Measurements from ENCODE around the gene TYMP. TPM values are rescaled to one million over a fixed set of nuclear protein-coding genes. Genes with fewer than 3 reads are reported as not detected.

The TYMP gene
- polyA plus RNA-seq, 1 of the 3 experiments (the other 2 are of a cell fraction): 1.7 TPM

DNA sequence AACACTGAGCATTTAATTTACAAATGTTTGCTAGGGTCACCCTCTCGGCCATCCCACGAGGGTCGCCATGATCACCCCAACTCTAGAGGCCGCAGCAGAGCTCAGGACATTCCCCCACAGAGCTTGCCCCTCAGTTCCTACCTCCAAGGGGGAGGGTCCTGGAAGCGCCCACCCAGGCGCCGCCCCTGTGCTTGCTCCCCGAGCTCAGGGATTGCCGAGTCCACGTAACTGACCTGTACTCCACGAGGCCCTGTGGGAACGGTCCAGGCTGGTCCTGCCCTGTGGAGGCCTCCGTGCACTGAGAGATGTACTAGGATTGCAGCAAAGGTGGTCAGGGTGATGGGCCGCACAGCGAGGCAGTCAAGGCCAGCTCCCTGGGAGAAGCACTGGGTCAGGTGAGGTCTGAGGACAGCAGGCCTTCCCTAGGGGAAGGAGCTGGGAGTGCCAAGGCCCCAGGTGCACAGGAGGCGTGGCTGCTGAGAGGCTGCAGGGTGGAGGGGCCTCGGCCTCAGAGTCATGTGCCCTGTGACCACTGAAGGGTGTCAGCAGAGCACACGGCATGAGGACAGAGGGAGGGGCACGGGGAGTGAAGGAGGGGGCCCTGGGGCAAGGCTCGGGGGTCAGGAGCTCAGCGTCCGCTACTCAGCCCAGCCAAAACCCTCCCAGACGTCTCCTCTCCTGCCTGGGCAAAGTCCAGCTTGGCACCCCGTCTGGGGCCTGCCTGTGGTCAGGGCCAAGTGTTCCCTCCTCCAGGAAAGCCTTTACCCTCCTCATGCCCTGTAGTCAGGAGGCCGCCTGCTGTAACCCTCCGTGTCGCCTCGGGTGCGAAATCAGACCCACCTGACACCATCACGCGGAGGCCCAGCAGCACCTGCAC, 45.6 kb downstream of the TYMP start:
- CTCF ChIA-PET: interaction anchor here (3.2 kb wide), 1 partner anchor 14 kb away, joined by 12 read pairs; no protein-coding TSS in a partner anchor
- POLR2A ChIA-PET: no interaction called here
- H2AFZ ChIP-seq (ENCODE audit: low read depth): no peak overlapping the region

DNA sequence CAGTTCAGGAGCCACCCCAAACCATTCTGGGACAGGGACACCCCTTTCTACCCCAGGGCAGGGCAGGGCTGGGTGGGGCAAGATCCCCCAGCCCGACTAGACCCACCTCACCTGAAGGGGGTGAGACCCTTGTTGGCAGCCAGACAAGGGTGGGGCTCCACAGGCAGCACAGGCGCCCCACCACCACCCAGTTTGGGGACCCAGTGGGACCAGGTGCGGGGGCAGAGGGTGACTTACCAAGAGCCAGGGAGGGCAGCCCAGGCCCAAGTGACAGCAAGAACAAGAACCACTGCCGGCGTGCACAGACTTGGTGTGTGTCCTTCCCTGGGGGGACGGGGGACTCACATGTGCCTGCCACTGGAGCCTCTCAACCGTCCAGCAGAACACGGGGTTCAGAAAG, 46.3 kb downstream of the TYMP start:
- Histone ChIP-seq H3K36me3 (replicated peaks in 1 of 2; ENCODE audit: control insufficient read depth in 1 of 2, insufficient read depth in 2 of 2, low read length in 1 of 2) (no peaks in the 10 kb centered on the region), H2AFZ (ENCODE audit: low read depth) (no peak overlapping the region), H3F3A (replicated peaks; ENCODE audit: insufficient read depth) (no peaks in the 10 kb centered on the region), H3K9me3 (no peaks in the 10 kb centered on the region), H3K27ac (ENCODE audit: low read depth in 2 of 2, low read length in 1 of 2) (no peak overlapping the region), H3K4me1 (ENCODE audit: control insufficient read depth in 1 of 2, insufficient read depth in 2 of 2, low read depth in 1 of 2, low read length in 1 of 2) (peaks cover 0 to 2% of the 10 kb centered on the region in 2 experiments; a peak in 1 of 4 replicates), H3K27me3 (ENCODE audit: insufficient read depth) (peaks cover 10% of the 10 kb centered on the region; the same call in 1 of the 2 replicates), H3K9ac (no peak overlapping the region), H3K79me2 (ENCODE audit: insufficient read depth) (no peaks in the 10 kb centered on the region), H3K4me2 (no peak overlapping the region), H3K9me2 (no peaks in the 10 kb centered on the region), H4K20me1 (ENCODE audit: insufficient read depth) (no peaks in the 10 kb centered on the region), H3K4me3 (ENCODE audit: low read depth in 2 of 2, low read length in 1 of 2) (no peak overlapping the region)
- 100% methylated on average over 4 of the region's 8 CpGs for WGBS (ENCODE audit: low lambda C conversion rate)
- ChIA-PET CTCF (interaction anchor here (3.2 kb wide), 1 partner anchor 14 kb away, joined by 12 read pairs; no protein-coding TSS in a partner anchor), POLR2A (no interaction called here)
- no peak for DNase-seq
- TF ChIP-seq, protein P1, sequence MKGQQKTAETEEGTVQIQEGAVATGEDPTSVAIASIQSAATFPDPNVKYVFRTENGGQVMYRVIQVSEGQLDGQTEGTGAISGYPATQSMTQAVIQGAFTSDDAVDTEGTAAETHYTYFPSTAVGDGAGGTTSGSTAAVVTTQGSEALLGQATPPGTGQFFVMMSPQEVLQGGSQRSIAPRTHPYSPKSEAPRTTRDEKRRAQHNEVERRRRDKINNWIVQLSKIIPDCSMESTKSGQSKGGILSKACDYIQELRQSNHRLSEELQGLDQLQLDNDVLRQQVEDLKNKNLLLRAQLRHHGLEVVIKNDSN (IDR thresholded peaks at IDR 0.05; ENCODE audit: borderline replicate concordance, low read depth): no peak
- TF ChIP-seq TCF12 (IDR thresholded peaks at IDR 0.05): no peak
- no peak for TF ChIP-seq JUND (IDR thresholded peaks at IDR 0.05)
- TF ChIP-seq EP300 (IDR thresholded peaks at IDR 0.05; ENCODE audit: borderline replicate concordance in 1 of 2, low read depth in 1 of 2, low read length in 1 of 2): no peak
- TF ChIP-seq NRF1 (IDR thresholded peaks at IDR 0.05; ENCODE audit: low read depth, low read length): no peak
- TF ChIP-seq TAF1 (IDR thresholded peaks at IDR 0.05; ENCODE audit: borderline replicate concordance, low read depth, low read length): no peak
- TF ChIP-seq, protein P2, sequence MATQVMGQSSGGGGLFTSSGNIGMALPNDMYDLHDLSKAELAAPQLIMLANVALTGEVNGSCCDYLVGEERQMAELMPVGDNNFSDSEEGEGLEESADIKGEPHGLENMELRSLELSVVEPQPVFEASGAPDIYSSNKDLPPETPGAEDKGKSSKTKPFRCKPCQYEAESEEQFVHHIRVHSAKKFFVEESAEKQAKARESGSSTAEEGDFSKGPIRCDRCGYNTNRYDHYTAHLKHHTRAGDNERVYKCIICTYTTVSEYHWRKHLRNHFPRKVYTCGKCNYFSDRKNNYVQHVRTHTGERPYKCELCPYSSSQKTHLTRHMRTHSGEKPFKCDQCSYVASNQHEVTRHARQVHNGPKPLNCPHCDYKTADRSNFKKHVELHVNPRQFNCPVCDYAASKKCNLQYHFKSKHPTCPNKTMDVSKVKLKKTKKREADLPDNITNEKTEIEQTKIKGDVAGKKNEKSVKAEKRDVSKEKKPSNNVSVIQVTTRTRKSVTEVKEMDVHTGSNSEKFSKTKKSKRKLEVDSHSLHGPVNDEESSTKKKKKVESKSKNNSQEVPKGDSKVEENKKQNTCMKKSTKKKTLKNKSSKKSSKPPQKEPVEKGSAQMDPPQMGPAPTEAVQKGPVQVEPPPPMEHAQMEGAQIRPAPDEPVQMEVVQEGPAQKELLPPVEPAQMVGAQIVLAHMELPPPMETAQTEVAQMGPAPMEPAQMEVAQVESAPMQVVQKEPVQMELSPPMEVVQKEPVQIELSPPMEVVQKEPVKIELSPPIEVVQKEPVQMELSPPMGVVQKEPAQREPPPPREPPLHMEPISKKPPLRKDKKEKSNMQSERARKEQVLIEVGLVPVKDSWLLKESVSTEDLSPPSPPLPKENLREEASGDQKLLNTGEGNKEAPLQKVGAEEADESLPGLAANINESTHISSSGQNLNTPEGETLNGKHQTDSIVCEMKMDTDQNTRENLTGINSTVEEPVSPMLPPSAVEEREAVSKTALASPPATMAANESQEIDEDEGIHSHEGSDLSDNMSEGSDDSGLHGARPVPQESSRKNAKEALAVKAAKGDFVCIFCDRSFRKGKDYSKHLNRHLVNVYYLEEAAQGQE (IDR thresholded peaks at IDR 0.05; ENCODE audit: low read depth, low read length): no peak
- TF ChIP-seq SIN3A (IDR thresholded peaks at IDR 0.05; ENCODE audit: borderline replicate concordance, low read depth, low read length): no peak
- TF ChIP-seq EZH2phosphoT487 (IDR thresholded peaks at IDR 0.05; ENCODE audit: borderline replicate concordance, low read depth): no peak
- TF ChIP-seq RCOR1 (IDR thresholded peaks at IDR 0.05; ENCODE audit: low read length): no peak

More for the DNA sequence above, 45.6 kb downstream of the TYMP start:
- Histone ChIP-seq H3K27ac (ENCODE audit: low read depth in 2 of 2, low read length in 1 of 2) (no peak overlapping the region), H3K4me1 (ENCODE audit: control insufficient read depth in 1 of 2, insufficient read depth in 2 of 2, low read depth in 1 of 2, low read length in 1 of 2) (peaks cover 0 to 2% of the 10 kb centered on the region in 2 experiments; a peak in 1 of 4 replicates), H3K9me3 (no peaks in the 10 kb centered on the region), H3F3A (replicated peaks; ENCODE audit: insufficient read depth) (no peaks in the 10 kb centered on the region), H3K4me3 (ENCODE audit: low read depth in 2 of 2, low read length in 1 of 2) (no peak overlapping the region), H4K20me1 (ENCODE audit: insufficient read depth) (no peaks in the 10 kb centered on the region), H3K27me3 (ENCODE audit: insufficient read depth) (peaks cover 10% of the 10 kb centered on the region; the same call in 1 of the 2 replicates), H3K36me3 (replicated peaks in 1 of 2; ENCODE audit: control insufficient read depth in 1 of 2, insufficient read depth in 2 of 2, low read length in 1 of 2) (no peaks in the 10 kb centered on the region), H3K79me2 (ENCODE audit: insufficient read depth) (no peaks in the 10 kb centered on the region), H3K4me2 (no peak overlapping the region), H3K9ac (no peak overlapping the region), H3K9me2 (no peaks in the 10 kb centered on the region)
- WGBS (ENCODE audit: low lambda C conversion rate): 87% methylated on average over 18 of the region's 31 CpGs
- TF ChIP-seq POLR2AphosphoS5 (IDR thresholded peaks at IDR 0.05; ENCODE audit: low read depth, low read length) (no peak), TEAD4 (IDR thresholded peaks at IDR 0.05; ENCODE audit: borderline replicate concordance, insufficient read depth) (no peak), YY1 (IDR thresholded peaks at IDR 0.05; ENCODE audit: low read depth) (no peak), TCF12 (IDR thresholded peaks at IDR 0.05) (no peak), MXI1 (IDR thresholded peaks at IDR 0.05; ENCODE audit: low read depth, low read length) (no peak)
- TF ChIP-seq, protein P1 (IDR thresholded peaks at IDR 0.05; ENCODE audit: borderline replicate concordance, low read depth): no peak
- TF ChIP-seq, protein P2 (IDR thresholded peaks at IDR 0.05; ENCODE audit: low read depth, low read length): no peak
- no peak for DNase-seq

All from SK-N-SH (cell line).